SH-SY5Y (cell line): Measurements from ENCODE around the gene CORO6.

Experiments
- GATA2 ChIP-seq: IDR thresholded peaks from 2 replicates; pipeline ENCODE4 v1.6.1; 2011; ENCODE audit warnings: mild to moderate bottlenecking, low read depth, low read length
- GATA3 ChIP-seq: IDR thresholded peaks from 2 replicates; pipeline ENCODE4 v1.6.1; 2011; ENCODE audit warnings: low read depth, mild to moderate bottlenecking, low read length, moderate library complexity

DNA sequence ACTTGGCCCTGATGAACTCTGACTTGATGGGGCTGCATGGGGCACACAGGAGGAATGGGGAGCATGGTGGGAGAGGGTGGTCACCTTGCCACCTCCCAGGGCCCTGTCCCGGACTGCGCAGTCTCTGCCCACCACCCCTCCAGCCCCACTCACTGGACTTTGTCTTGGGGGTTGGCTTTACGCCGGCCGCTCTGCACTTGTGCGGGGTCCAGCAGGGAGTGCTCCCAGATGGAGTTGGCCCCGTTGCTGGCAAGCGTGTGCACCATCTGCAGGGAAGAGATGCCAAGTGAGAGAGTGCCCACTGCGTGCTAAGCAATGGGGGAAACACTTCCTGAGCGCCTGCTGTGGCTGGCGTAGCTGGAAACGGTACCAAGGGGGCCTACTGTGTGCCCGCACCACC is 39.9 kb downstream of the CORO6 start:
- TF ChIP-seq GATA2 (no peak), GATA3 (no peak)
